GM19463 (cell line): Measurements from ENCODE around the gene SLC12A6.
"Not testable (repeated sequence)": the region's sequence is repeated elsewhere in the genome, so short reads cannot be mapped to it uniquely, and the experiment has no call there.

Experiments used
- ATAC-seq: cut with Tn5 transposase; IDR thresholded peaks from one replicate; pipeline ENCODE4 v1.9.1; 2021; ENCODE audit warnings: mild to moderate bottlenecking, moderate library complexity; ENCODE audit not compliant: unreplicated experiment

The SLC12A6 gene

GRCh38 chr15:34337557-34338306, at the start of gene SLC12A6:
Gene SLC12A6, minus strand, starts transcription at chr15:34337781. Its CDS starts 1,101 bp downstream, at chr15:34336680.
- peak; percentile 79 for ATAC-seq

- ATAC-seq, result not testable (repeated sequence)
Observed at GRCh38 chr15:34381829-34382521, 44.4 kb upstream of the SLC12A6 start.

GRCh38 chr15:34380491-34380890, 42.9 kb upstream of the SLC12A6 start:
- ATAC-seq, result not testable (repeated sequence)

GRCh38 chr15:34376856-34377255, 39.3 kb upstream of the SLC12A6 start:
- ATAC-seq, result no peak

GRCh38 chr15:34375541-34375940, 38.0 kb upstream of the SLC12A6 start:
- ATAC-seq, result not testable (repeated sequence)

- ATAC-seq, result no peak
Observed at GRCh38 chr15:34374816-34375215, 37.2 kb upstream of the SLC12A6 start.

- no peak for ATAC-seq
Observed at GRCh38 chr15:34373951-34374350, 36.4 kb upstream of the SLC12A6 start.

- no peak for ATAC-seq
Observed at GRCh38 chr15:34370643-34371042, 33.1 kb upstream of the SLC12A6 start.

- ATAC-seq, result no peak
Observed at GRCh38 chr15:34370129-34370528, 32.5 kb upstream of the SLC12A6 start.

- peak; percentile 75 for ATAC-seq
Observed at GRCh38 chr15:34367101-34368081, 29.8 kb upstream of the SLC12A6 start, which contains the start of gene LPCAT4. Gene LPCAT4, minus strand, starts transcription at chr15:34367196. Its CDS starts 96 bp downstream, at chr15:34367100.

GRCh38 chr15:34366271-34367065, 28.9 kb upstream of the SLC12A6 start:
- ATAC-seq, result peak; percentile 20

GRCh38 chr15:34365836-34366235, 28.3 kb upstream of the SLC12A6 start:
- ATAC-seq, result no peak

GRCh38 chr15:34365091-34365825, 27.7 kb upstream of the SLC12A6 start:
- ATAC-seq, result no peak

GRCh38 chr15:34364041-34364440, 26.5 kb upstream of the SLC12A6 start:
- ATAC-seq, result no peak

- ATAC-seq, result no peak
Observed at GRCh38 chr15:34362047-34362773, 24.6 kb upstream of the SLC12A6 start.

- no peak for ATAC-seq
Observed at GRCh38 chr15:34361278-34361677, 23.7 kb upstream of the SLC12A6 start.

GRCh38 chr15:34360298-34360697, 22.7 kb upstream of the SLC12A6 start:
- ATAC-seq, result no peak

- ATAC-seq, result no peak
Observed at GRCh38 chr15:34359416-34359815, 21.8 kb upstream of the SLC12A6 start.

GRCh38 chr15:34358948-34359347, 21.4 kb upstream of the SLC12A6 start:
- no peak for ATAC-seq
